Keratinocyte (primary cell): ENCODE data around the gene DDX31. TPM values are rescaled to one million over a fixed set of nuclear protein-coding genes. Genes with fewer than 3 reads are reported as not detected.

Source experiments
- DNase-seq: peaks from one replicate; pipeline ENCODE4 v3.0.0-alpha.2; 2011; ENCODE audit warnings: low read depth, missing footprints, low spot score
- FAIRE-seq: peaks from 2 replicates; lab custom pipeline; 2011; peaks lifted over from hg19 to GRCh38; lab: Jason Lieb, UNC
- H2AFZ ChIP-seq: 2 replicates; pipeline ENCODE4 v1.6.0; 2012; ENCODE audit warnings: low read length, control low read depth, inconsistent platforms; ENCODE audit not compliant: control insufficient read depth
- H3K27ac ChIP-seq: 2 replicates; pipeline ENCODE4 v1.5.1; 2011; ENCODE audit warnings: low read length; ENCODE audit not compliant: control insufficient read depth, insufficient read depth
- H3K27me3 ChIP-seq: 3 replicates; pipeline ENCODE4 v1.6.0; 2011; ENCODE audit warnings: low read length; ENCODE audit not compliant: control insufficient read depth, insufficient read depth; ENCODE audit errors: extremely low read depth
- H3K36me3 ChIP-seq, 2 experiments: 2 replicates in 1 of 2; 3 replicates in 1 of 2; pipeline ENCODE4 v1.5.1; 2011; ENCODE audit warnings: low read length in 2 of 2, mild to moderate bottlenecking in 1 of 2; ENCODE audit not compliant: control insufficient read depth in 2 of 2, insufficient read depth in 2 of 2; ENCODE audit errors: extremely low read depth in 1 of 2
- H3K4me1 ChIP-seq: 3 replicates; pipeline ENCODE4 v1.5.1; 2011; ENCODE audit warnings: low read length; ENCODE audit not compliant: control insufficient read depth, insufficient read depth; ENCODE audit errors: extremely low read depth
- H3K4me2 ChIP-seq: 3 replicates; pipeline ENCODE4 v1.6.0; 2011; ENCODE audit warnings: low read depth, low read length; ENCODE audit not compliant: control insufficient read depth, insufficient read depth; ENCODE audit errors: extremely low read depth
- H3K4me3 ChIP-seq, 3 experiments: fragments of 200-600 bp in 1 of 3; sonication (generic) in 1 of 3; 2 replicates in 2 of 3; 3 replicates in 1 of 3; pipeline ENCODE4 v1.5.1; 2011 to 2016; ENCODE audit warnings: low read length in 3 of 3, mild to moderate bottlenecking in 3 of 3, control low read depth in 2 of 3, inconsistent platforms in 1 of 3, low read depth in 1 of 3, mixed read lengths in 1 of 3, mixed run types in 1 of 3, moderate library complexity in 1 of 3; ENCODE audit not compliant: control insufficient read depth in 2 of 3, insufficient read depth in 2 of 3; ENCODE audit errors: extremely low read depth in 1 of 3
- H3K79me2 ChIP-seq: 2 replicates; pipeline ENCODE4 v1.6.0; 2012; ENCODE audit warnings: low read length; ENCODE audit not compliant: control insufficient read depth, insufficient read depth
- H3K9ac ChIP-seq: 3 replicates; pipeline ENCODE4 v1.6.0; 2011; ENCODE audit warnings: low read length; ENCODE audit not compliant: control insufficient read depth, insufficient read depth; ENCODE audit errors: extremely low read depth
- H3K9me1 ChIP-seq: 3 replicates; pipeline ENCODE4 v1.6.0; 2011; ENCODE audit warnings: low read length; ENCODE audit not compliant: control insufficient read depth, insufficient read depth; ENCODE audit errors: extremely low read depth
- H3K9me3 ChIP-seq: 2 replicates; pipeline ENCODE4 v1.5.1; 2012; ENCODE audit warnings: low read depth, low read length; ENCODE audit not compliant: control insufficient read depth
- H4K20me1 ChIP-seq: 3 replicates; pipeline ENCODE4 v1.6.0; 2011; ENCODE audit warnings: low read length; ENCODE audit not compliant: control insufficient read depth, insufficient read depth; ENCODE audit errors: extremely low read depth
- CTCF ChIP-seq, 3 experiments: IDR thresholded peaks in 1 of 3; conservative IDR thresholded peaks in 1 of 3; optimal IDR thresholded peaks in 1 of 3; 2 replicates in 2 of 3; 3 replicates in 1 of 3; pipeline versions ENCODE3 to v1.5.1; 2011; ENCODE audit warnings: low read length in 3 of 3, mild to moderate bottlenecking in 3 of 3, moderate library complexity in 2 of 3, control low read depth in 1 of 3, inconsistent platforms in 1 of 3; ENCODE audit not compliant: insufficient read depth in 2 of 3; ENCODE audit errors: extremely low read depth in 1 of 3
- EZH2 ChIP-seq: IDR thresholded peaks from one replicate; pipeline ENCODE4 v1.6.1; 2012; ENCODE audit warnings: inconsistent platforms, mild to moderate bottlenecking, low read length, moderate library complexity
- dilution Hi-C: fragments of 300-500 bp; cut with MboI; formaldehyde crosslinking; loops from one replicate; pipeline ENCODE4 v1.7.0; 2020; ENCODE audit warnings: low sequenced_read_pairs; ENCODE audit not compliant: extremely low pct_ligation_motif_present
- polyA plus RNA-seq, 5 experiments: library from polyadenylated mRNA; depleted of rRNA in 3 of 5; stranded (reverse) in 3 of 5; stranded (forward) in 1 of 5; unstranded in 1 of 5; fragments of >200 nt; gene quantifications; 1 replicate in 1 of 5; 2 replicates in 3 of 5; 3 replicates in 1 of 5; pipeline versions ENCODE4 v1.2.1 to v1.2.3, GENCODE V29; 2011 to 2012; ENCODE audit warnings: missing spikeins in 2 of 5, low read depth in 1 of 5, low replicate concordance in 1 of 5

DDX31 gene
- polyA plus RNA-seq, 1 donor (not counting 4 experiments of a cell fraction or from before 2014, with no cell fraction given), result 21.0 TPM

GRCh38 chr9:132639322-132639721 is 30.5 kb downstream of the DDX31 start:
- Histone ChIP-seq H3K36me3 (peaks cover 17 to 37% of the 10 kb centered on the region in 2 experiments), H3K27ac (no peak overlapping the region), H3K9me1 (no peaks in the 10 kb centered on the region), H3K4me3 (no peak overlapping the region), H3K27me3 (no peaks in the 10 kb centered on the region), H4K20me1 (no peaks in the 10 kb centered on the region), H3K4me2 (no peak overlapping the region), H3K9me3 (no peaks in the 10 kb centered on the region), H3K79me2 (no peaks in the 10 kb centered on the region), H2AFZ (no peak overlapping the region), H3K9ac (no peak overlapping the region), H3K4me1 (no peaks in the 10 kb centered on the region)
- DNase-seq (no peak), FAIRE-seq (no peak)
- dilution Hi-C loops, result no loop called here
- no peak for TF ChIP-seq CTCF (optimal IDR thresholded peaks at IDR 0.05 in 1 of 3, IDR thresholded peaks at IDR 0.05 in 1 of 3, conservative IDR thresholded peaks at IDR 0.05 in 1 of 3; ENCODE audit: extremely low read depth in 1 of 3, insufficient read depth in 2 of 3, low read length in 3 of 3)
- TF ChIP-seq EZH2, result no peak

- Histone ChIP-seq H3K9me1 (no peaks in the 10 kb centered on the region), H3K79me2 (no peaks in the 10 kb centered on the region), H4K20me1 (no peaks in the 10 kb centered on the region), H3K4me1 (no peaks in the 10 kb centered on the region), H3K4me2 (no peak overlapping the region), H3K9ac (no peak overlapping the region), H3K9me3 (no peaks in the 10 kb centered on the region), H3K27ac (no peak overlapping the region), H2AFZ (no peak overlapping the region), H3K27me3 (no peaks in the 10 kb centered on the region), H3K36me3 (peaks cover 15 to 32% of the 10 kb centered on the region in 2 experiments), H3K4me3 (no peak overlapping the region)
- TF ChIP-seq EZH2 (no peak), CTCF (optimal IDR thresholded peaks at IDR 0.05 in 1 of 3, IDR thresholded peaks at IDR 0.05 in 1 of 3, conservative IDR thresholded peaks at IDR 0.05 in 1 of 3; ENCODE audit: extremely low read depth in 1 of 3, insufficient read depth in 2 of 3, low read length in 3 of 3) (no peak)
- dilution Hi-C loops, result no loop called here
- no peak for FAIRE-seq
- no peak for DNase-seq
Measured at GRCh38 chr9:132638240-132638639, 31.5 kb downstream of the DDX31 start.
